Sigmoid colon (tissue), 4 donors: ENCODE measurements around the gene C14orf119.

Experiments used
- CTCF ChIP-seq, 4 experiments: fragments of 450-650 bp in 3 of 4; fragments of 200-600 bp in 1 of 4; IDR thresholded peaks; one replicate each; pipeline ENCODE4 v1.5.1; 2016 to 2019; ENCODE audit warnings: antibody characterized with exemption in 4 of 4, mild to moderate bottlenecking in 3 of 4, moderate library complexity in 2 of 4
- EP300 ChIP-seq, 4 donors: sonication (generic); formaldehyde crosslinking; IDR thresholded peaks; one replicate each; pipeline ENCODE4 v1.6.1; 2017; ENCODE audit warnings: antibody characterized with exemption in 4 of 4
- POLR2A ChIP-seq, 2 donors: fragments of 450-650 bp; IDR thresholded peaks; one replicate each; pipeline ENCODE4 v1.6.1; 2016; ENCODE audit warnings: antibody characterized with exemption in 2 of 2, mild to moderate bottlenecking in 2 of 2, moderate library complexity in 2 of 2

- TF ChIP-seq CTCF (IDR thresholded peaks at IDR 0.05) (no peak), EP300 (IDR thresholded peaks at IDR 0.05) (no peak), POLR2A (IDR thresholded peaks at IDR 0.05) (no peak)
Observed at GRCh38 chr14:23054000-23054811, 41.1 kb upstream of the C14orf119 start.
